Natural killer cell (primary cell): ENCODE measurements around the gene LMO3. TPM values are rescaled to one million over a fixed set of nuclear protein-coding genes. Genes with fewer than 3 reads are reported as not detected.

Source experiments
- ATAC-seq, 3 donors: fragments of 150-1000 bp in 2 of 3; fragments of 200-7000 bp in 1 of 3; cut with Tn5 transposase; 1 replicate in 1 of 3; 2 replicates in 2 of 3; pipeline ENCODE4 v1.10.0; 2021; ENCODE audit warnings: mild to moderate bottlenecking in 2 of 3, moderate library complexity in 2 of 3
- DNase-seq, 2 donors: peaks; one replicate each; pipeline versions ENCODE4 v3.0.0 to v3.0.0-alpha.2; 2013 to 2021; ENCODE audit warnings: mixed read lengths in 1 of 2
- H3K27ac ChIP-seq: one replicate; pipeline ENCODE4 v1.5.1; 2013; ENCODE audit warnings: mild to moderate bottlenecking, low read length
- H3K27me3 ChIP-seq: one replicate; pipeline ENCODE4 v1.6.1; 2013; ENCODE audit warnings: low read length; ENCODE audit not compliant: control insufficient read depth, insufficient read depth
- H3K36me3 ChIP-seq: one replicate; pipeline ENCODE4 v1.6.1; 2013; ENCODE audit warnings: low read length; ENCODE audit not compliant: control insufficient read depth, insufficient read depth
- H3K4me1 ChIP-seq: one replicate; pipeline ENCODE4 v1.6.1; 2013; ENCODE audit warnings: low read length; ENCODE audit not compliant: control insufficient read depth, insufficient read depth
- H3K4me3 ChIP-seq: one replicate; pipeline ENCODE4 v1.5.1; 2013; ENCODE audit warnings: low read length
- H3K9me3 ChIP-seq: one replicate; pipeline ENCODE4 v1.6.1; 2013; ENCODE audit warnings: low read length; ENCODE audit not compliant: control insufficient read depth, insufficient read depth
- H3K27ac Mint-ChIP-seq, 2 donors: one replicate each; pipeline ENCODE4 v1.8.0; 2022; ENCODE audit warnings: mild to moderate bottlenecking in 2 of 2, mixed read lengths in 2 of 2, moderate library complexity in 1 of 2
- H3K27me3 Mint-ChIP-seq, 2 donors: one replicate each; pipeline ENCODE4 v1.8.0; 2022; ENCODE audit warnings: low read depth in 2 of 2, mixed read lengths in 2 of 2
- H3K36me3 Mint-ChIP-seq: one replicate; pipeline ENCODE4 v1.8.0; 2022; ENCODE audit warnings: mixed read lengths
- H3K4me1 Mint-ChIP-seq, 2 donors: one replicate each; pipeline ENCODE4 v1.8.0; 2022; ENCODE audit warnings: mixed read lengths in 2 of 2
- H3K4me3 Mint-ChIP-seq: one replicate; pipeline ENCODE4 v1.8.0; 2022; ENCODE audit warnings: mild to moderate bottlenecking, moderate library complexity, mixed read lengths
- H3K9me3 Mint-ChIP-seq, 2 donors: one replicate each; pipeline ENCODE4 v1.8.0; 2022; ENCODE audit warnings: mixed read lengths in 2 of 2
- CTCF ChIP-seq: fragments of 200-600 bp; IDR thresholded peaks from one replicate; pipeline ENCODE4 v1.8.0; 2022; ENCODE audit warnings: antibody characterized with exemption
- WGBS: methylation state at CpG from one replicate; pipeline ENCODE4 v1.1.7; 2013; ENCODE audit warnings: missing lambda C conversion rate; ENCODE audit not compliant: insufficient coverage; 5-methylcytosine and 5-hydroxymethylcytosine counted together
- intact Hi-C: fragments of 100-400 bp; cut with micrococcal nuclease; formaldehyde crosslinking; loops from one replicate; pipeline ENCODE4 v1.14.2; 2022
- total RNA-seq, 4 donors: library from RNA; stranded (reverse); fragments of 120-200 nt in 1 of 4; gene quantifications; one replicate each; pipeline versions ENCODE4 v1.2.3 to v1.2.4, GENCODE V29; 2013 to 2022

LMO3 gene
- total RNA-seq, 3 donors from 2014 or later (not counting 1 experiment from before 2014, with no cell fraction given) = not detected

- no peak overlapping the region for H3K4me3 Mint-ChIP-seq
- TF ChIP-seq CTCF = no peak
- H3K4me1 ChIP-seq = no peaks in the 10 kb centered on the region
- intact Hi-C loops = no loop called here
- 92% methylated on average over 3 of the region's 3 CpGs for WGBS
- H3K36me3 ChIP-seq = no peaks in the 10 kb centered on the region
- H3K36me3 Mint-ChIP-seq = no peaks in the 10 kb centered on the region
- H3K9me3 ChIP-seq = peaks cover 3% of the 10 kb centered on the region
- H3K4me3 ChIP-seq = no peak overlapping the region
- no peaks in the 10 kb centered on the region for H3K27me3 Mint-ChIP-seq
- H3K27me3 ChIP-seq = no peaks in the 10 kb centered on the region
- ATAC-seq = no peak
- no peak overlapping the region for H3K27ac Mint-ChIP-seq
- DNase-seq = no peak
- H3K27ac ChIP-seq = no peak overlapping the region
- H3K4me1 Mint-ChIP-seq = no peaks in the 10 kb centered on the region
- peaks cover 9 to 13% of the 10 kb centered on the region in 2 donors for H3K9me3 Mint-ChIP-seq
These were observed 74.3 kb downstream of the LMO3 start for GRCh38 chr12:16531621-16532020.

- Mint-ChIP-seq H3K36me3 (no peaks in the 10 kb centered on the region), H3K9me3 (peaks cover 4 to 10% of the 10 kb centered on the region in 2 donors), H3K4me3 (no peak overlapping the region), H3K4me1 (no peaks in the 10 kb centered on the region), H3K27me3 (no peaks in the 10 kb centered on the region), H3K27ac (no peak overlapping the region)
- 66% methylated on average over 2 of the region's 2 CpGs for WGBS
- H3K4me1 ChIP-seq = no peaks in the 10 kb centered on the region
- H3K27ac ChIP-seq = no peak overlapping the region
- H3K4me3 ChIP-seq = no peak overlapping the region
- no peaks in the 10 kb centered on the region for H3K36me3 ChIP-seq
- intact Hi-C loops = no loop called here
- no peaks in the 10 kb centered on the region for H3K27me3 ChIP-seq
- H3K9me3 ChIP-seq = peaks cover 3% of the 10 kb centered on the region
- DNase-seq (no peak), ATAC-seq (no peak)
- TF ChIP-seq CTCF = no peak
These were observed 75.6 kb downstream of the LMO3 start for GRCh38 chr12:16530268-16530850.

GRCh38 chr12:16526693-16527092, 79.3 kb downstream of the LMO3 start:
- Mint-ChIP-seq H3K27ac (no peak overlapping the region), H3K27me3 (no peaks in the 10 kb centered on the region), H3K4me3 (no peak overlapping the region), H3K36me3 (no peaks in the 10 kb centered on the region), H3K4me1 (no peaks in the 10 kb centered on the region), H3K9me3 (peaks cover 6 to 9% of the 10 kb centered on the region in 2 donors)
- Histone ChIP-seq H3K4me3 (no peak overlapping the region), H3K4me1 (no peaks in the 10 kb centered on the region), H3K9me3 (peaks cover 3% of the 10 kb centered on the region), H3K36me3 (no peaks in the 10 kb centered on the region), H3K27ac (no peak overlapping the region), H3K27me3 (no peaks in the 10 kb centered on the region)
- WGBS = 85% methylated on average over 2 of the region's 2 CpGs
- intact Hi-C loops = no loop called here
- ATAC-seq = no peak
- TF ChIP-seq CTCF = no peak
- no peak for DNase-seq

- intact Hi-C loops = no loop called here
- Mint-ChIP-seq H3K36me3 (no peaks in the 10 kb centered on the region), H3K27me3 (no peaks in the 10 kb centered on the region), H3K4me3 (no peak overlapping the region), H3K27ac (no peak overlapping the region), H3K4me1 (no peaks in the 10 kb centered on the region), H3K9me3 (peaks cover 9 to 19% of the 10 kb centered on the region in 2 donors)
- H3K27ac ChIP-seq = no peak overlapping the region
- no peak for TF ChIP-seq CTCF
- DNase-seq (no peak), ATAC-seq (no peak)
- H3K27me3 ChIP-seq = no peaks in the 10 kb centered on the region
- no CpG with 5 or more reads among the region's 1 CpG for whole genome bisulfite sequencing
- H3K4me3 ChIP-seq = no peak overlapping the region
- H3K4me1 ChIP-seq = no peaks in the 10 kb centered on the region
- H3K9me3 ChIP-seq = peaks cover 3% of the 10 kb centered on the region
- no peaks in the 10 kb centered on the region for H3K36me3 ChIP-seq
These were observed 81.6 kb downstream of the LMO3 start for GRCh38 chr12:16524378-16524777.
